ENCODE measurements around the gene HSPB6.

HSPB6 gene

DNA sequence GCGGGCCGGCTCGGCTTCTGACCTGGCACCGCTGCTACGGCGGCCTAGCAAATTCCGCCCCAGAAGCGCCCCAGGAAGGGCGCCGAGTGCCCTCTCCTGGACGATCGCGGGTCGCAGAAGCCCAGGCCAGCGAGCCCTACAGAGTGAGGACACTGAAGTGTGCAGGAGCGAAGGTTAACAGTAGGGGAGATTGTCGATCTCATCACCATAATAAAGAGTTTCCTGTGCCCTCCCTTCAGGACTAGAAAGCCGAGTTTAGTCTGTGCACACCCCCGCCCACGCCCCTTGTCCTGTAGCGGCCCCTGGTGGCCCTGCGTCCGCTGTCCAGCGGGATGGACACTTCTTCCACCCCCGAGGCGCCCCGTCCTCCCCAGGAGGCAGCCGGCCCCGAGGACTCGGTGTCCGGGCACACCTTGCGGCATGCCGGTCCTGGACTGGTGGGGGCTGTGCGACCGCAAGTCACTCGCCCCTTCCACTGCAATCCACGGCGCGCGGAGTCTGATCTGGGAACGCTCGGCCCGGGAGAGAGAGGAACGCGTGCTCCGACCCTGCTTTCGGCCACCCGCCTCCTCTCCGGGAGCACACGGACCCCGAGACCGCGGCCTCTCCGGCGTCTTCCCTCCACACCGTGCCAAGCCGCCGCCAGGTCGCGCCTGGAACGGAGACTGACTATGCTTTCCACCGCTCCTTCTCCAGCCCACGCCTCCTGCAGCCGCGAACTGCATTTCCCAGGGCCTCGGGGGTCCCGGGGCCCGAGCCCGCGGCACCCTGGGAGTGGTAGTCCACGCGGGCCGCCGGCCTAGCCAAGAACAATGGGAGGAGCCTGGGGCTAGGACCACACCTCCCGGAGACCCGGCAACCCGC, 39.8 kb downstream of the HSPB6 start:
- peak; percentile 91 to 95 for DNase-seq (ENCODE audit: low read depth in 2 of 2)

DNA sequence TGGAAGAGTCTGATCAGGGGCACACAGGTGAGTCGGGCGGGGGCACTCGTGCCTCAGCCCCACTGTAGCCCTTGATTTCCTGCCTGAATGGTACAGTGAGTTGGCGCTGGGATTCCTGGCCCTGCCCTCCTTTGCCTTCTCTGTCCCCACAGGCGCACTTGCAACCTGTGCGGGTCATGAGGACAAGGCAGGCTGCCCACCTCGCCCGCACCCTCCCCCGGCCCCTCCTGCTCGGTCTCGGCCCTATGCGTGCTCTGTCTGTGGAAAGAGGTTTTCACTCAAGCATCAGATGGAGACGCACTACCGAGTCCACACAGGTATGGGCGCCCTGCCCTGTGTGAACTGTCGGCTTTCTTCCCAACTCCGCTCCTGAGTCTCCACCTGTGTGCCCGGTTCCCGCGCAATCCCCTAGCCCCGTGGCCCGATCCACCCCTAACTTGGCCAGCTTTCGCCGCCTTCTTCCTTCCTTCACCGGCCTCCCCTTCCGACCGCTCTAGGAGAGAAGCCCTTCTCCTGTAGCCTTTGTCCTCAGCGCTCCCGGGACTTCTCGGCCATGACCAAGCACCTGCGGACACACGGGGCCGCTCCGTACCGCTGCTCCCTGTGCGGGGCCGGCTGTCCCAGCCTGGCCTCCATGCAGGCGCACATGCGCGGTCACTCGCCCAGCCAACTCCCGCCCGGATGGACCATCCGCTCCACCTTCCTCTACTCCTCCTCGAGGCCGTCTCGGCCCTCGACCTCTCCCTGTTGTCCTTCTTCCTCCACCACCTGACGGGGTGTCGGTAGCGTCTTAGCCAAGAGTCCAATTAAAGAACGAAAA, 40.6 kb downstream of the HSPB6 start:
- DNase-seq (ENCODE audit: low read depth in 2 of 2), result no peak

DNA sequence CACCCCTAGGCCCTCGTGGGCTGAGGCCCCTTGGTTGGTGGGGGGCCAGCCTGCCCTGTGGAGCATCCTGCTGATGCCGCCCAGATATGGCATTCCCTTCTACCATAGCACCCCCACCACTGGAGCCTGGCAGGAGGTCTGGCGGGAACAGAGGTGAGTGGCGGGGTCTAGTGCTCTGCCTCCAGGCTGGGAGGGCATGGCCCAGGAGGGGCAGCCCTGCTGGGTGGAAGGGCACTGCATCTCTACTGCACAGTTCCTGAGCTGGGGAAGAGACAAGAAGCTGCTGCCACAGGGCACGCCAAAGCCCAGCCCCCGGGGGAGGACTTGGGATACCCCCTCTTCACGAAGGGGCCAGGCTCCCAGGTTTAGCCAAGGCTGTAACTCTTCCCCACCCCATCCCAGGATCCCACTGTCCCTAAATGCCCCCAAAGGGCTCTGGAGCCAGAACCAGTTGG, 41.4 kb downstream of the HSPB6 start:
- DNase-seq (ENCODE audit: low read depth in 2 of 2), result no peak

DNA sequence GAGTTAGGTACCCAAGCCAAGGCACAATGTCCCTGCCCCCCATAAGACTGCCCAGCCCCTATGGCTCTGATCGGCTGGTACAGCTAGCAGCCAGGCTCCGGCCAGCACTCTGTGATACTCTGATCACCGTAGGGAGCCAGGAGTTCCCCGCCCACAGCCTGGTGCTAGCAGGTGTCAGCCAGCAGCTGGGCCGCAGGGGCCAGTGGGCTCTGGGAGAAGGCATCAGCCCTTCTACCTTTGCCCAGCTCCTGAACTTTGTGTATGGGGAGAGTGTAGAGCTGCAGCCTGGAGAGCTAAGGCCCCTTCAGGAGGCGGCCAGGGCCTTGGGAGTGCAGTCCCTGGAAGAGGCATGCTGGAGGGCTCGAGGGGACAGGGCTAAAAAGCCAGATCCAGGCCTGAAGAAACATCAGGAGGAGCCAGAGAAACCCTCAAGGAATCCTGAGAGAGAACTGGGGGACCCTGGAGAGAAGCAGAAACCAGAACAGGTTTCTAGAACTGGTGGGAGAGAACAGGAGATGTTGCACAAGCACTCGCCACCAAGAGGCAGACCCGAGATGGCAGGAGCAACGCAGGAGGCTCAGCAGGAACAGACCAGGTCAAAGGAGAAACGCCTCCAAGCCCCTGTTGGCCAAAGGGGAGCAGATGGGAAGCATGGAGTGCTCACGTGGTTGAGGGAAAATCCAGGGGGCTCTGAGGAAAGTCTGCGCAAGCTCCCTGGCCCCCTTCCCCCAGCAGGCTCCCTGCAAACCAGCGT, 42.1 kb downstream of the HSPB6 start:
- no peak for DNase-seq (ENCODE audit: low read depth in 2 of 2)

DNA sequence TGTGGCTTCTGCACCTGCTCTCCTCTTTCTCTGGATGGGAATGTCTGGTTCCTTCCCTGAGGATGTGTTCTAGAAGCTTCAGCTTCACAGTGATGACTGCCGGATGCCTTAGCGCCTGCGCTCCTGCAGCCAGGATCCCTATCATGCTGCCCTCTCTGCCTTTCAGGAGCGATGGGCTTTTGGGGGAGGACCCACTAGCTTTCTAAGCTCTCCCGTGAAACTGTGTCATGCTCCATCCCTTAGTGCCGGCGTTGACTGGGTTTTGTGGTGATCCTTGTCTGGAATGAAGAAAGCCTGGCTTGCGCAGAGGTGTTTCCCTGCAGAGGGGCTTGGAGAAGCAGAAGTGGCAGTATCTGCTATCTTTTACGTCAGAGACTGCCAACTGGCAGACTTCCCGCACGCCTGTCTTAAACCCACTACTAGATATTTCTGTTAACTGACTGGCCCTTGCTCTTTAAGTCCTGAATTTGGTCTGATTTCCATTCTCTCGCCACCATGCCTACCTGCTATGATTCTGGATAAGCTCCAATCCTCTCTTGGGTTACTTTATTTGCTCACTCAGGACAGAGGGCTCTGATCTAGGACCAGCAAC, 42.8 kb downstream of the HSPB6 start:
- DNase-seq (ENCODE audit: low read depth in 2 of 2), result no peak

DNA sequence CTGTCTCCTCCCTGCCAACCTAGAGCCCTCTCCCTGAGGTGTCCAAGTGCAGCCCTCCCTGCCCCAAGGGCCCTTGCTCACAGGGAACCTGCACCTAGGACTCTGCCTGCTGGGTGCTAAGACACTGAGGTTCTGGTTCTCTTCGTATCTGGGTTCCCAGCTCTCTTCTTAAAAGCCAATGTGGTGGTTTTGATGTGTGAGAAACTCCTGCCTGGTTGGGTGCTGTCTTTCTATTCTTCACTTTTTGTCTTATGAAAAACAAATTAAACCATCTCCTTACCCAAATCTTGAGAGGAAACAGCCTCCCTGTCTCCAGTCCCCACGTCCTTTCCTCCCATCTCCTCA, 43.4 kb downstream of the HSPB6 start:
- DNase-seq (ENCODE audit: low read depth in 2 of 2), result no peak

DNA sequence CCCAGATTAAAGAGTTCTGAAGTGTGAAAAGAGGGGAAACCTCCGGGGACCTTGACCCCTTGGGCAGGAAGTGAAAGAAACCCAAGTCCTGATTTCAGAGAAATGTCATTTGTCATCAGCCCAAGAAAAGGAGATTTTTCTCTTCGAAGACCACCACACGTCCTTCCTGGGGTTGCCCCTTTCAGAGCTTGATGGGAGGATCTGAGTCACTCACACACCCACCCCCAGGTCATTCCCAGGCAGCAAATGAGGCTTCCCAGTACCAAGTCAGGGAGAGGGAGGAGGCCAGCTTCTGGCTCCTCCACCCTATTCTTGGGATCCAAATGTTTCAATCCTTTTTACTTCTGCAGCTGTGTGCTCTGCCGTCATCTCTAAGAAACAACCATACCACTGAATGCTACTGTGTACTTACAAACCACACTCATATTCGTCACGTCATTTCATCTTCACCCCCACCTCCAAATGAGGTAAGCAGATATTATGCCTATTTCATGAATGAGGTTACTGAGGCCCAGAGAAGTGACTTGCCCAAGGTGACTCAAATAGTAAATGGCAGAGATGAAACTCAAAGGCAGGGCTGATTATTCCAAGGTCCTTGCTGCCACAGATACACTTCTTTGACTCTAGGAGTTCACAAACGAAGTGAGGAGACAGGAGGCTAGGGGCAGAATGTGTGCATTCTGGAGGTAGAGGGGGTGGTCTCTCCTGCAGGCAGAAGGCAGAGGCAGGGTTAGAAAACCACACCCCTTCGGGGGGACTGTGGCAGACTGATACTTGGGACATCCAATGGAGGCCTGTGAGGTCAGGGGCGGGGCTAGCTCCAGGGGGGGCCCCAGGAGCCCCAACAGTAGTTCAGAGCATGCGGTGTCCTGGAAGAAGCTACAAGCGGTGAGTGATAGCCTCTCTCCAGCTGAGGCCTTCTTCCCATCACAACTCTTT, 44.0 kb downstream of the HSPB6 start:
- DNase-seq (ENCODE audit: low read depth in 2 of 2), result peak in 1 of 2 donors; percentile 49

DNA sequence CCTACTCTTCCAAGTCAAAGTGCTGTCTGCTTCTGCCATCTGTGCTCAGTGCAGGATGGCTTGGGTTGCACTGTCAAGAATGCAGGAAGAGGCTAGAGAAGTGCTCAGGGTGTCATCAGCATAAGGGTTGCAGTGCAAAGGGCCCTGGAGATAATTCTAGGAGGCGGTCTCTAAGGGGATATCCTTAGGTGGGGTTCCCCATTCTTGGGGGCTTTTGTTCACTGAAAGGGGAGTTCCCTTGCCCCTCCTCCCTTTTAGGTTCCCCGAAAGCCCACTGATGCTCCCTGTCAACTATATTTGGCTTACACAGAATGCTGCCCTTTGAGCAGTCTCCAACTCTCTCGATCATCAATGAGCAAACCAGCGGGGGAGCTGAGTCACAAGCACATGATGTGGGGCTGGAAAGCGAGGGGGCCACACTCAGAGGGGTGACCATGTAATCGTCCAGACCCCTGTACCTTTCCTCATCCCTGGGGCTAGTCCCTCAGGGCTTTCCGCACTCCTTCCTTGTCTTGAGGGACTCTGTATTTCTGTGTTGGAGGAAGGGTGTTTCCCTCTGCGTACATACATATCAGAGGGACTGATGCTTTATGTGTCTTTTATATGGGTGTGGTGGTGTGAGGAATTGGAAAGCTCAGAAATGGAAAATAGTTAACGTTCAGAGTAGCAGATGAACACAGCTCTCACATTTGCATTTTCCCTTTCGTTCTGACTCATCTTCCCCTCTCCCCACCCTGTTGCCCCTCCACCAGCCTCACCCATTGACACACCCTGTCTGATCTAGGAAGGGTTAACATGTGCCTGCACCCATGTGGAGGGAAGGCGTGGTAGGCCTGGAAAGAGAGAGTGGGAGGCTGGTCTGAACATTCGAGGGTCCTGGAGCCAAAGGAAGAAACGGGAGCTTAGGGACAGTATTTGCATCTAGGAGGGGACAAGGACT, 45.8 kb downstream of the HSPB6 start:
- DNase-seq (ENCODE audit: low read depth in 2 of 2), result peak in 1 of 2 donors; percentile 44

DNA sequence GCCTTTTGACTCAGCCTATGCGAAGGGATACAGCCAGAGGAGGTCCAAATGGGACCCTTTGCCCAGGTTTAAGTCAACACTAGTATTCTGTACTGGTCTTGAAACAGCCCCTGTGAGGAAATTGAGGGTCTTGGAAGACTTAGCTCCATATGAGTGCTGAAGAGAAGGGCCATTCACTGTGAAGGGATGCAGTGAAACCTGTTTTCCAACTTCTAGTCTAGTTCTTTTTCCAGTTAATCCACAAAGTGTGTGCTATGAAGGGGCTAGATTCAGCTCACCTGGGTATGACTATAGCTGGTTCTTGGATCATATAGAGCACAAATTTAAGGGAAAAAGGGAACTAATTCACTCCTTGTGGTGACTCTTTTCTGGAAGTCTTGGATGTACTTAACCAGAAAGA, 48.4 kb downstream of the HSPB6 start:
- no peak for DNase-seq (ENCODE audit: low read depth in 2 of 2)

Data from activated CD8-positive, alpha-beta memory T cell treated with anti-CD3 and anti-CD28 coated beads for 4 hours (primary cell).